GM19468 (cell line): ENCODE measurements around the gene SLC25A33.

Source experiments
- ATAC-seq: cut with Tn5 transposase; IDR thresholded peaks from one replicate; pipeline ENCODE4 v1.9.1; 2021; ENCODE audit warnings: mild to moderate bottlenecking, moderate library complexity, moderate number of reproducible peaks; ENCODE audit not compliant: unreplicated experiment; ENCODE audit errors: extremely low read depth

The SLC25A33 gene

DNA sequence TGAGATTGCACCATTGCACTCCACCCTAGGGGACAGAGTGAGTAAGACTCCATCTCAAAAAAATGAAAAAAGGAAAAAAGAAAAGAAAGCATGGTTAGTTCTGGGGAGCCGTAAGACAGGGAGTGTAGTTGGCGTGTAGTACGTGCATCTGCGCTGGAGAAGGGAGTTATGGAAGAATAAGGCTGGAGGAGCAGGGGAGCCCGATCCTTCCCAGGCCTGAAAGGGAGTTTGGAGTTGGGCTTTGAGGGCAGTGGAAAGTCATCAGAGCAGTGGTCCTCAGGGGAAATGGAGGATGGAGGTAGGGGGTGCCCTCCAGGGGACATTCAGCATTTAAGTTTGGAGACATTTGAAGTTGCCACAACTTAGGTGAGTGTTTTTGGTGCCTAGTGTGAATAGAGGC lies 38.2 kb downstream of the SLC25A33 start:
- ATAC-seq, result no peak

DNA sequence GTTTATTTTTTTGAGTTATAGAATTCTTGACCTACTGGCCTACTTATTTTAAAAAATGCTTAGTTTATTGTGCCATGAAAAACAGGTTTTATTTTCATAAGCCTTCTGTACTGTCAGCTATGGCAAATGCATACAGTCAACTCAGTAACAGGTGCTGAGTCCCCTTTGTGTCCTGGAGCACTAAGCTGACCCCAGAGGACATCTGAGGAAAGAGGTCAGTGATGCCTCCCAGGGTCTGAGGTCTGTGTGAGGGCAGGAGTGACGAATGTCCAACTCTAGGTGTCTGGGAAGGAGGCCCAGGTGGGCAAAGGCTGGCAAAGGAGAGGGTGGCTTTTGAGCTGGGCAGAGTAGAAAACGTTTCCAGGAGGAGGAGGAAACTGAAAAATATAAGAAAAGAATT lies 41.7 kb downstream of the SLC25A33 start:
- ATAC-seq, result no peak

- no peak for ATAC-seq
These were observed 47.0 kb downstream of the SLC25A33 start for GRCh38 chr1:9586147-9586766.

GRCh38 chr1:9588551-9589143 lies 49.4 kb downstream of the SLC25A33 start, which contains the start of gene TMEM201:
Gene TMEM201 (plus strand): TSS chr1:9588911. CDS start chr1:9588931, 20 bp downstream.
- ATAC-seq, result peak; percentile 52

GRCh38 chr1:9589144-9589718 lies 50.0 kb downstream of the SLC25A33 start:
- ATAC-seq, result no peak

DNA sequence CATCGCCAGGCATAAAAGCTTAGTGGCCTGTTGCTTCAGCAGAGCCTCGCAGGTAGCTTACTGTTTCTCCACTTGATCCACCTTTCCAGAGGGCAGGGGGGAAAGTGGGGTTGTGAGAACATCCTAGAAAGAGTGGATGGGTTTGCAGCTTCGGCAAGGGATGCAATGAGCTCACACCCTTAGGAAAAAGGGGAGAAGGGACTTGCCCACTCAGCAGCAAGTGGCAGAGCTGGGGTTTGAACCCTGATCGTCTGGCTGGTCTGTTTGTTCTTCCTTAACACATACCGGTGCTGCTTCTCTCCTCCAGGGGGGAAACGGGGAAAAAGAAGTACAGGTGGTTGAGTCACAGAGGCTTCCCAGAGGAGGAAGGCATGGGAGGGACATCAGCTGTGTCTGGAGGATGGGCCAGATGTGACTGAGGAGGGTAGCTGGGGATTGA lies 50.5 kb downstream of the SLC25A33 start:
- ATAC-seq, result no peak

DNA sequence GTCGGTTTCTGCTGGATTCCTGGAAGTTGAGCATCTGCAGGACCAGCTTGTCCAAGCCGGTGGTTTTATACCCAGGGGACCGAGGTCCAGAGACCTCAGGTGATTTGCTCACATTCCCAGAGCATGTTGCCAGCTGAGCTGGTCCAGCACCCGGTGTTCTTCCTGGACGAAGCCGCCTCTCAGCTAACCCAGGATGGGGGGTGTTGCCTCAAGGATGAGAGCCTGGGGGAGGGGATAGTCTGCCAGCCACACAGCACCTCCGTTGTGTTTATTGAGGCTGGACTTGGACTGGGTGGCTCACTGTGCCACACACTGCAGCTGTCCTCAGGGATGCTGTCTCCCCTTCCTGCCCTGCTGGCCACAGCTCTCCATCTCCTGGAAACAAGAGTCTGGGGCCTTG lies 50.9 kb downstream of the SLC25A33 start:
- no peak for ATAC-seq

DNA sequence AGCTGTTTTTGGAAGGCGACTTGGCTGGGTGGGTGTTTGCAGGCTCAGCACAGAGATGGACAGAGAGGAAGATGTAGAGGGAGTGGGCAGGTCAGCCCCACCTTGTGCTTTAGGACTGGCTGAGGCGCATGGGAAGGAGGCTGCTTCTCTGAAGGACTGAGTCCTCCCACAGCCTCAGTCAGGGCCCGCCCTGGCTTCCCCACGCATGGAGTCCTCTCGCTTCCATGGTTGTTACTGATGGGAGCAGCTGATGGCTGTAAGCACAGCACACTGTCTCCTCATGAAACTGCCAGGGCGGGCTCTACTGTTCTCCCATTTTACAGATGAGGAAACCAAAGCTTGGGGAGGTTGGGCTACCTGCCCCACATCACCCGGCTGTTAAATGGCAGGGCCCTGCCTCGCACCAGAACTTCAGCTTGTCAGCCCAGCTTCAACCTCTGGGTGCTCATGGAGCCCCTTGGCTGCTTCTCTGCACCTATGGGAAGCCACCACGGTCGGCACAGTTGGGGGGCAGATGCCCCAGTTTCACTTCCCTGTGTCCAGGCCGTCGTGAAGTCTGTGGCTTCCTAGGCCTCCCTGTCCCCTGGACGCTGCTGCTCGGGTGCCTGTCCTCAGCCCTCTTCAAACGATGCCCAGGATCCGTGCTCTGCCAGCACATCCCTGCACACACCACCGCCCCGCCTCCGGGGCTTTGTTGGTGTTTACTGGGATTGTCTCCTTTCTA lies 51.8 kb downstream of the SLC25A33 start:
- no peak for ATAC-seq

DNA sequence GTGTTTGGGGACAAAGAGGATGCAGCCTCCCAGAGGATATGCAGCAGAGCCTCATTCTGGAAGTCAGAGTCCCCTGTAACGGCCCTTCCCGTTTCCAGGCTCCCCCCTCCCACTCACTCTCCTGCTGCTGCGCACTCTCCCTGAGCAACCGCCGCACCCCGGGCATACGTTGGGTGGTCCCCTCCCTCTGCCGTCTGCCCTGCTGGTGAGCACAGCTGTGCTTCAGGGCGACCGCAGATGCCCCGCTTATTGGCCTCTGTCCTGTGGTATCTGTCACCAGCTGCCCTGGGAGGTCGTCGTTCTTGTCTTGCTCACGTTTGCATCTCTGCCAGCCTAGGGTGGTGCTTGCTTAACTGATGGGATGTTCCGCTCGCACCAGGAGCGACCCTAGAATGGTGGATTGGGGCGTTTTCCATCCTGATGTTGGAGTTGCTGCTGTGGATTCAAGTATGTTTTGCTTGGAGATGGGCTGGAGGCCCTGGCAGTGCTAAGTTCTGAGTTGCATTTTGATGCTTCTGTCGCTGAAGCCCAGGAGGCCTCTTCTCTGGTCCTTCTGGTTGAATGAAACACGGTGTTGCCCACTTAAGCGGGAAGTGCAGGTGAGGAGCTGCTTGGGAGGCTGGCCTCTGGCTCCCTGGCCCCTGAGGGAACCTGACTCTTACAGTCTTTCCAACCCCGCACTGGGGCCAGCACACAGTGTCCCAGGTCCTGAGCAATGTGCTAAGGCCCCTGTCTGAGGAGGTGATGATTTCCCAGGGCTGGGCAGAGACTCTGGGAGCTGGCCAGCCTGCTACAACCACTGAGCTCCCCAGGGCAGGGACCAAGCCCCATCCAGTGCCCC lies 52.6 kb downstream of the SLC25A33 start:
- ATAC-seq, result no peak

DNA sequence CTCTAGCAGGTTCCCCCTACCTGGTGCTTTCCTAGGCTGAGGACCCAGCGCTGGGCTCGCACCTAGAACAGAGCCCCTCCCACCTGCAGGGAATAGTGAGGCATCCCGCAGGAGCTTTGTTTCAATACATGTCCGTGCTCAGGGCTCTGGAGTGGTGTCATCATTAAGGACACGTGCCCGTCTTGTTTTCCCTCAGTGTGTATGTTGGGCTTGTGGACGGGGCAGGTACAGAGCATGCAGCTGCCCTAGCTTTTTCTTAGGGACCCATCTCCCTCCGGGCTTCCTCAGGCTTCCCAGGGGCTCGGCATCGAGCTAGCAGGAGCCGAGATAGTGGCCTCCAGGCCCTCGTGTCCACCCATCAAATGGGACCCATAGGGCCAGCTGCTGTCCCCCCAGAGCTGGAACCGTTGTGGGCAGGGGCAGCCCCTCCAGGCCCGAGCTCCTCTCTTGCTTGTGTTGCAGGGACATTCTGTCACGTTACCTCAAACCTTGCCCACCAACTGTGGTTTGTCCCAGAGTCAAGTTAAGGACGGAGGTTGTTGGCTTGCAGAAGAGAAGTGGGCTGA lies 53.3 kb downstream of the SLC25A33 start:
- ATAC-seq, result no peak

- no peak for ATAC-seq
These were observed 53.9 kb downstream of the SLC25A33 start for GRCh38 chr1:9593147-9593491.

- ATAC-seq, result peak; percentile 22
These were observed 54.5 kb downstream of the SLC25A33 start for GRCh38 chr1:9593492-9594465.

DNA sequence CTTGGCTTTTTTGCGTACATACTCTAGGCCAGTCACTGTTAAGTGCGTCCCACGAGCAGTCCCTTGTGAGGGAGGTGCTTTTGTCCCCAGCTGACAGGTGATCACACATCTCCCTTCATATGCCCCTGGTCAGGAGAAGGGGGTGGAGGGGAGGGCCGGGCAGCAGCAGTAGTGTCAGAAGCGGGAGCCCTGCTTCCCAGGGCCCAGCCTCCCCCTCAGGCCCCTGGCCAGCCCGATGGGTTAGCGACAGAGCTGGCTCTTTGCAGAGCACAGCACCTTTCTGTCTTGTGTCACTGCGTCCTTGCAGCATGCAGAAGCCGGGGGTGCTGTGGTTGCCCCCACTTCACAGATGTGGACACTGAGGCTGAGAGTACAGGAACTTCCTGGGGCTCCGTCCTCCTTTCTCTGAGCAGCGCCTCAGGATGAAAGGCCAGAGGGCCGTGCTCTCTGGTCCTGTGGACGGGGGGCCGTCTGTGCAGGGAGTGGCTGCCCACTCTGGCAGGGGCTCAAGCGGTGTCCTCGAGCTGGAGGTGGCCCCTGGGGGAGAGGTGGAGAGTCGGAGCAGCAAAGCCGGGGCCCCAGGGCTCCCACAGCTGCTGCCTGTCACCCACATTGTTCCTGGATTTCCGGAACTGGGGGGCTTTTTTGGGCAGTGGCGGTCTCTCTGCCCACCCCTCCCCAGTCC lies 55.3 kb downstream of the SLC25A33 start:
- no peak for ATAC-seq

GRCh38 chr1:9595156-9595967 lies 56.1 kb downstream of the SLC25A33 start:
- no peak for ATAC-seq

- no peak for ATAC-seq
These were observed 56.7 kb downstream of the SLC25A33 start for GRCh38 chr1:9595968-9596340.

- ATAC-seq, result no peak
These were observed 57.3 kb downstream of the SLC25A33 start for GRCh38 chr1:9596415-9597123.
